Liver (tissue), 9 donors: ENCODE measurements around the gene STX11. TPM values are rescaled to one million over a fixed set of nuclear protein-coding genes. Genes with fewer than 3 reads are reported as not detected.

Experiments used
- DNase-seq: peaks from one replicate; pipeline ENCODE4 v3.0.0-alpha.2; 2017; ENCODE audit warnings: low spot score
- H3K27ac ChIP-seq, 2 donors: one replicate each; pipeline ENCODE4 v1.7.0; 2013; ENCODE audit warnings: inconsistent platforms in 2 of 2, low read length in 2 of 2, control low read depth in 1 of 2, low read depth in 1 of 2, mild to moderate bottlenecking in 1 of 2
- H3K27me3 ChIP-seq, 4 donors: one replicate each; pipeline versions ENCODE4 v1.6.1 to v1.7.0; 2013; ENCODE audit warnings: low read length in 3 of 4, inconsistent platforms in 1 of 4, mild to moderate bottlenecking in 1 of 4, moderate library complexity in 1 of 4; ENCODE audit not compliant: control insufficient read depth in 4 of 4, insufficient read depth in 4 of 4
- H3K36me3 ChIP-seq, 4 donors: one replicate each; pipeline versions ENCODE4 v1.6.1 to v1.7.0; 2013; ENCODE audit warnings: low read length in 3 of 4, mild to moderate bottlenecking in 3 of 4, low read depth in 1 of 4, moderate library complexity in 1 of 4; ENCODE audit not compliant: control insufficient read depth in 4 of 4, insufficient read depth in 3 of 4
- H3K4me1 ChIP-seq, 4 donors: one replicate each; pipeline versions ENCODE4 v1.6.1 to v1.7.0; 2013; ENCODE audit warnings: low read length in 3 of 4, mild to moderate bottlenecking in 3 of 4, moderate library complexity in 1 of 4; ENCODE audit not compliant: control insufficient read depth in 4 of 4, insufficient read depth in 4 of 4
- H3K4me3 ChIP-seq, 3 donors: one replicate each; pipeline versions ENCODE4 v1.6.1 to v1.7.0; 2013; ENCODE audit warnings: low read length in 3 of 3, control low read depth in 1 of 3, low read depth in 1 of 3, mild to moderate bottlenecking in 1 of 3
- H3K9ac ChIP-seq, 2 donors: one replicate each; pipeline ENCODE4 v1.7.0; 2013; ENCODE audit warnings: low read length in 2 of 2, mild to moderate bottlenecking in 2 of 2, moderate library complexity in 2 of 2, control low read depth in 1 of 2, low read depth in 1 of 2
- H3K9me3 ChIP-seq, 4 donors: one replicate each; pipeline versions ENCODE4 v1.6.1 to v1.7.0; 2013; ENCODE audit warnings: low read length in 3 of 4; ENCODE audit not compliant: control insufficient read depth in 4 of 4
- CTCF ChIP-seq: fragments of 150-350 bp; IDR thresholded peaks from 2 replicates; pipeline ENCODE4 v1.5.1; 2017; ENCODE audit warnings: improper control_type of control experiment, low read depth, low read length; ENCODE audit not compliant: missing input control
- EGR1 ChIP-seq, 2 donors: IDR thresholded peaks; 2 replicates each; pipeline ENCODE4 v1.6.1; 2016 to 2018; ENCODE audit warnings: antibody characterized with exemption in 2 of 2, low read depth in 2 of 2
- FOXA1 ChIP-seq: IDR thresholded peaks from 2 replicates; pipeline ENCODE4 v1.6.1; 2016; ENCODE audit warnings: antibody characterized with exemption
- FOXA2 ChIP-seq: IDR thresholded peaks from 2 replicates; pipeline ENCODE4 v1.6.1; 2016; ENCODE audit warnings: antibody characterized with exemption
- HNF4A ChIP-seq, 2 donors: conservative IDR thresholded peaks; 2 replicates each; pipeline ENCODE4 v1.6.1; 2016; ENCODE audit warnings: antibody characterized with exemption in 2 of 2, mild to moderate bottlenecking in 2 of 2
- JUND ChIP-seq, 2 donors: IDR thresholded peaks; 2 replicates each; pipeline ENCODE4 v1.6.1; 2016; ENCODE audit warnings: antibody characterized with exemption in 2 of 2
- MAX ChIP-seq: IDR thresholded peaks from 2 replicates; pipeline ENCODE4 v1.6.1; 2016; ENCODE audit warnings: antibody characterized with exemption
- NR2F2 ChIP-seq: IDR thresholded peaks from 2 replicates; pipeline ENCODE4 v1.6.1; 2016; ENCODE audit warnings: antibody characterized with exemption
- RAD21 ChIP-seq, 2 donors: IDR thresholded peaks; 2 replicates each; pipeline ENCODE4 v1.6.1; 2016; ENCODE audit warnings: antibody characterized with exemption in 2 of 2, mild to moderate bottlenecking in 2 of 2
- REST ChIP-seq: IDR thresholded peaks from 2 replicates; pipeline ENCODE4 v1.6.1; 2016; ENCODE audit warnings: antibody characterized with exemption, mild to moderate bottlenecking
- RXRA ChIP-seq, 2 donors: IDR thresholded peaks; 2 replicates each; pipeline ENCODE4 v1.6.1; 2017 to 2018; ENCODE audit warnings: antibody characterized with exemption in 2 of 2, mild to moderate bottlenecking in 1 of 2
- TAF1 ChIP-seq: conservative IDR thresholded peaks from 2 replicates; pipeline ENCODE4 v1.6.1; 2016; ENCODE audit warnings: antibody characterized with exemption, mild to moderate bottlenecking
- YY1 ChIP-seq: IDR thresholded peaks from 2 replicates; pipeline ENCODE4 v1.6.1; 2016; ENCODE audit warnings: antibody characterized with exemption, mild to moderate bottlenecking
- WGBS: extraction: QIAGEN DNeasy Blood & Tissue Kit; methylation state at CpG from one replicate; pipeline ENCODE4 v1.1.7; 2013; 5-methylcytosine and 5-hydroxymethylcytosine counted together
- polyA plus RNA-seq, 2 donors: library from polyadenylated mRNA; stranded (reverse) in 1 of 2; unstranded in 1 of 2; fragments of 200-250 nt in 1 of 2; fragments of >200 nt in 1 of 2; fragmentation: Nextera tagmentation in 1 of 2; extraction: Ambion mirVana in 1 of 2; gene quantifications; one replicate each; pipeline versions ENCODE4 v1.2.1 to v1.2.3, GENCODE V29; 2013 to 2015
- total RNA-seq, 2 donors: library from RNA; depleted of rRNA; stranded (reverse); fragments of >200 nt; gene quantifications; one replicate each; pipeline ENCODE4 v1.2.3, GENCODE V29; 2014
- donor health status: healthy.
- donor health status: healthy.
- donor health status: healthy.
- donor health status: healthy.
- donor health status: healthy.

STX11 gene
- total and polyA plus RNA-seq, 4 donors = 1.3 to 4.9 (median 3.4) TPM

GRCh38 chr6:144138542-144138941 lies 11.8 kb upstream of the STX11 start:
- Histone ChIP-seq H3K4me1 (no peaks in the 10 kb centered on the region), H3K27ac (no peak overlapping the region), H3K27me3 (no peaks in the 10 kb centered on the region), H3K36me3 (no peaks in the 10 kb centered on the region), H3K9ac (no peak overlapping the region), H3K4me3 (no peak overlapping the region), H3K9me3 (no peaks in the 10 kb centered on the region)
- DNase-seq = no peak
- no peak for TF ChIP-seq MAX
- no peak for TF ChIP-seq JUND (IDR thresholded peaks at IDR 0.05)
- no peak for TF ChIP-seq TAF1
- TF ChIP-seq RXRA (IDR thresholded peaks at IDR 0.05) = no peak
- no peak for TF ChIP-seq RAD21 (IDR thresholded peaks at IDR 0.05)
- 89% methylated on average over 4 of the region's 4 CpGs for WGBS

GRCh38 chr6:144139817-144140216 lies 10.5 kb upstream of the STX11 start:
- no peak overlapping the region for H3K9ac ChIP-seq
- H3K36me3 ChIP-seq = no peaks in the 10 kb centered on the region
- TF ChIP-seq JUND (IDR thresholded peaks at IDR 0.05) = no peak
- no peak for TF ChIP-seq RXRA (IDR thresholded peaks at IDR 0.05)
- no peak for TF ChIP-seq FOXA1
- no peak for TF ChIP-seq EGR1 (IDR thresholded peaks at IDR 0.05; ENCODE audit: low read depth in 2 of 2)
- no peak for TF ChIP-seq MAX
- TF ChIP-seq REST = no peak
- no peak for TF ChIP-seq CTCF
- no peak for TF ChIP-seq NR2F2
- H3K9me3 ChIP-seq = no peaks in the 10 kb centered on the region
- no peak overlapping the region for H3K4me3 ChIP-seq
- H3K27ac ChIP-seq = no peak overlapping the region
- no peaks in the 10 kb centered on the region for H3K4me1 ChIP-seq
- DNase-seq = no peak
- H3K27me3 ChIP-seq = no peaks in the 10 kb centered on the region
- 91% methylated on average over 3 of the region's 3 CpGs for WGBS

GRCh38 chr6:144140867-144141266 lies 9.4 kb upstream of the STX11 start:
- no peaks in the 10 kb centered on the region for H3K27me3 ChIP-seq
- H3K4me1 ChIP-seq = no peaks in the 10 kb centered on the region
- WGBS = 82% methylated on average over 2 of the region's 2 CpGs
- no peak for DNase-seq
- H3K9me3 ChIP-seq = no peaks in the 10 kb centered on the region
- no peak overlapping the region for H3K4me3 ChIP-seq
- H3K9ac ChIP-seq = no peak overlapping the region
- TF ChIP-seq YY1 = no peak
- no peak for TF ChIP-seq HNF4A (conservative IDR thresholded peaks at IDR 0.05)
- TF ChIP-seq RXRA (IDR thresholded peaks at IDR 0.05) = no peak
- no peak for TF ChIP-seq FOXA1
- TF ChIP-seq CTCF = no peak
- no peak for TF ChIP-seq FOXA2
- no peak for TF ChIP-seq NR2F2
- no peak for TF ChIP-seq JUND (IDR thresholded peaks at IDR 0.05)
- TF ChIP-seq TAF1 = no peak
- no peaks in the 10 kb centered on the region for H3K36me3 ChIP-seq
- H3K27ac ChIP-seq = no peak overlapping the region
